ENCODE results near the gene TDRKH. TPM values are rescaled to one million over a fixed set of nuclear protein-coding genes. Genes with fewer than 3 reads are reported as not detected.

The TDRKH gene
- total and polyA plus RNA-seq, 2 of the 13 experiments (the other 11 are each of a cell fraction or from before 2014, with no cell fraction given): 3.9 to 5.4 TPM

- TF ChIP-seq ZNF317 (CRISPR knock-in tag; IDR thresholded peaks at IDR 0.05) (peak; percentile 72; the same call in 1 of the 2 replicates), ZNF138 (CRISPR knock-in tag; IDR thresholded peaks at IDR 0.05; ENCODE audit: low read depth) (0 out of 2 replicates have a peak, but pooled peaks have one; percentile 19), ATF5 (CRISPR knock-in tag; IDR thresholded peaks at IDR 0.05; ENCODE audit: low read depth) (no peak), PPARG (CRISPR knock-in tag; conservative IDR thresholded peaks at IDR 0.05) (0 out of 2 replicates have a peak, but pooled peaks have one; percentile 13), ZNF776 (CRISPR knock-in tag; IDR thresholded peaks at IDR 0.05) (peak; percentile 59; the same call in 1 of the 2 replicates), HNRNPH1 (optimal IDR thresholded peaks at IDR 0.05; ENCODE audit: low read depth, low read length) (no peak), ZNF24 (IDR thresholded peaks at IDR 0.05) (peak; percentile 72; the same call in 1 of the 2 replicates), RBM39 (IDR thresholded peaks at IDR 0.05; ENCODE audit: low read depth, low read length, poor library complexity, severe bottlenecking) (peak; percentile 57), SNAI1 (CRISPR knock-in tag; IDR thresholded peaks at IDR 0.05; ENCODE audit: borderline replicate concordance) (0 out of 2 replicates have a peak, but pooled peaks have one; percentile 31), HOXA3 (CRISPR knock-in tag; IDR thresholded peaks at IDR 0.05) (peak; percentile 85), PREB (CRISPR knock-in tag; IDR thresholded peaks at IDR 0.05) (no peak), ZSCAN5A (CRISPR knock-in tag; IDR thresholded peaks at IDR 0.05; ENCODE audit: borderline replicate concordance) (peak; percentile 67; the same call in 1 of the 2 replicates), ZNF75D (CRISPR knock-in tag; IDR thresholded peaks at IDR 0.05; ENCODE audit: borderline replicate concordance) (no peak), CENPX (CRISPR knock-in tag; IDR thresholded peaks at IDR 0.05) (no peak), ZNF503 (CRISPR knock-in tag; IDR thresholded peaks at IDR 0.05) (peak; percentile 57; the same call in 1 of the 2 replicates), ELF1 (CRISPR knock-in tag; IDR thresholded peaks at IDR 0.05) (peak; percentile 40), ZSCAN25 (CRISPR knock-in tag; IDR thresholded peaks at IDR 0.05) (0 out of 2 replicates have a peak, but pooled peaks have one; percentile 44), POGK (CRISPR knock-in tag; conservative IDR thresholded peaks at IDR 0.05) (peak; percentile 50; the same call in 1 of the 2 replicates), SALL1 (CRISPR knock-in tag; IDR thresholded peaks at IDR 0.05) (peak; percentile 61; the same call in 1 of the 2 replicates), IRX3 (CRISPR knock-in tag; IDR thresholded peaks at IDR 0.05; ENCODE audit: borderline replicate concordance, low read depth) (peak; percentile 79; the same call in 1 of the 2 replicates), NFIC (IDR thresholded peaks at IDR 0.05; ENCODE audit: low read length) (no peak)
Observed at GRCh38 chr1:151762941-151763921, 27.1 kb downstream of the TDRKH start, which contains the start of gene MRPL9 (continued).
